Muscle layer of colon (tissue), 2 donors: ENCODE measurements around the gene FAM168A.

Experiments
- H3K27ac ChIP-seq: one replicate; pipeline ENCODE4 v1.7.0; 2013; ENCODE audit warnings: low read depth, mild to moderate bottlenecking, low read length, moderate library complexity
- H3K27me3 ChIP-seq, 2 donors: one replicate each; pipeline ENCODE4 v1.7.0; 2013; ENCODE audit warnings: low read length in 2 of 2, mild to moderate bottlenecking in 2 of 2; ENCODE audit not compliant: insufficient read depth in 2 of 2, control insufficient read depth in 1 of 2
- H3K36me3 ChIP-seq: one replicate; pipeline ENCODE4 v1.7.0; 2013; ENCODE audit warnings: mild to moderate bottlenecking, low read length; ENCODE audit not compliant: insufficient read depth
- H3K4me1 ChIP-seq: one replicate; pipeline ENCODE4 v1.7.0; 2013; ENCODE audit warnings: mild to moderate bottlenecking, low read length; ENCODE audit not compliant: insufficient read depth
- H3K4me3 ChIP-seq, 2 donors: one replicate each; pipeline ENCODE4 v1.7.0; 2013; ENCODE audit warnings: low read length in 2 of 2, low read depth in 1 of 2, mild to moderate bottlenecking in 1 of 2, moderate library complexity in 1 of 2
- H3K9ac ChIP-seq: one replicate; pipeline ENCODE4 v1.7.0; 2013; ENCODE audit warnings: low read length
- H3K9me3 ChIP-seq: one replicate; pipeline ENCODE4 v1.7.0; 2013; ENCODE audit warnings: mild to moderate bottlenecking, low read length
- donor health status: abdominal sarcoma.
- donor health status: Adenocarcinoma of cecum.

FAM168A gene

GRCh38 chr11:73383249-73384124 lies 214.4 kb downstream of the FAM168A start:
- Histone ChIP-seq H3K36me3 (no peaks in the 10 kb centered on the region), H3K27ac (peak overlapping the region; percentile 49), H3K4me3 (no peak overlapping the region), H3K4me1 (no peaks in the 10 kb centered on the region), H3K27me3 (no peaks in the 10 kb centered on the region), H3K9me3 (no peaks in the 10 kb centered on the region), H3K9ac (no peak overlapping the region)

GRCh38 chr11:73382747-73383146 lies 215.2 kb downstream of the FAM168A start:
- no peaks in the 10 kb centered on the region for H3K36me3 ChIP-seq
- no peaks in the 10 kb centered on the region for H3K27me3 ChIP-seq
- no peaks in the 10 kb centered on the region for H3K9me3 ChIP-seq
- H3K4me1 ChIP-seq = no peaks in the 10 kb centered on the region
- no peak overlapping the region for H3K27ac ChIP-seq
- no peak overlapping the region for H3K9ac ChIP-seq
- H3K4me3 ChIP-seq = no peak overlapping the region

GRCh38 chr11:73382183-73382582 lies 215.7 kb downstream of the FAM168A start:
- H3K4me1 ChIP-seq = peaks cover 2% of the 10 kb centered on the region
- H3K36me3 ChIP-seq = no peaks in the 10 kb centered on the region
- no peak overlapping the region for H3K4me3 ChIP-seq
- H3K27ac ChIP-seq = no peak overlapping the region
- H3K9ac ChIP-seq = no peak overlapping the region
- no peaks in the 10 kb centered on the region for H3K27me3 ChIP-seq
- no peaks in the 10 kb centered on the region for H3K9me3 ChIP-seq

GRCh38 chr11:73381589-73381988 lies 216.3 kb downstream of the FAM168A start:
- Histone ChIP-seq H3K36me3 (no peaks in the 10 kb centered on the region), H3K27ac (no peak overlapping the region), H3K4me3 (no peak overlapping the region), H3K9me3 (no peaks in the 10 kb centered on the region), H3K27me3 (no peaks in the 10 kb centered on the region), H3K4me1 (peaks cover 3% of the 10 kb centered on the region), H3K9ac (no peak overlapping the region)

- no peak overlapping the region for H3K27ac ChIP-seq
- H3K9ac ChIP-seq = no peak overlapping the region
- no peaks in the 10 kb centered on the region for H3K9me3 ChIP-seq
Observed at GRCh38 chr11:73380897-73381410, 217.0 kb downstream of the FAM168A start.

GRCh38 chr11:73380331-73380730 lies 217.6 kb downstream of the FAM168A start:
- Histone ChIP-seq H3K36me3 (no peaks in the 10 kb centered on the region), H3K9me3 (no peaks in the 10 kb centered on the region), H3K4me3 (no peak overlapping the region), H3K9ac (no peak overlapping the region), H3K27me3 (no peaks in the 10 kb centered on the region), H3K4me1 (peaks cover 7% of the 10 kb centered on the region), H3K27ac (no peak overlapping the region)

More at GRCh38 chr11:73380897-73381410, 217.0 kb downstream of the FAM168A start:
- H3K36me3 ChIP-seq = no peaks in the 10 kb centered on the region
- peaks cover 3% of the 10 kb centered on the region for H3K4me1 ChIP-seq
- no peaks in the 10 kb centered on the region for H3K27me3 ChIP-seq
- H3K4me3 ChIP-seq = no peak overlapping the region

- Histone ChIP-seq H3K27ac (no peak overlapping the region), H3K27me3 (no peaks in the 10 kb centered on the region), H3K4me3 (no peak overlapping the region), H3K36me3 (no peaks in the 10 kb centered on the region), H3K4me1 (peaks cover 7% of the 10 kb centered on the region), H3K9ac (no peak overlapping the region), H3K9me3 (no peaks in the 10 kb centered on the region)
Observed at GRCh38 chr11:73379189-73379880, 218.6 kb downstream of the FAM168A start.

GRCh38 chr11:73376803-73377629 lies 220.9 kb downstream of the FAM168A start:
- Histone ChIP-seq H3K27me3 (no peaks in the 10 kb centered on the region), H3K4me3 (peak overlapping the region; percentile 43 to 87), H3K27ac (peak overlapping the region; percentile 80), H3K9me3 (no peaks in the 10 kb centered on the region), H3K9ac (peak overlapping the region; percentile 53), H3K4me1 (peaks cover 7% of the 10 kb centered on the region), H3K36me3 (no peaks in the 10 kb centered on the region)

- no peaks in the 10 kb centered on the region for H3K36me3 ChIP-seq
- H3K27ac ChIP-seq = peak within 1 kb of the TSS; percentile 80
- H3K4me1 ChIP-seq = peaks cover 7% of the 10 kb centered on the region
- no peaks in the 10 kb centered on the region for H3K9me3 ChIP-seq
- H3K9ac ChIP-seq = peak within 1 kb of the TSS; percentile 53
- no peaks in the 10 kb centered on the region for H3K27me3 ChIP-seq
- H3K4me3 ChIP-seq = peak within 1 kb of the TSS; percentile 43 to 87
Observed at GRCh38 chr11:73376160-73376802, 221.6 kb downstream of the FAM168A start, which contains the start of gene RELT. Gene RELT, plus strand, starts transcription at chr11:73376399. Its CDS starts 12,738 bp downstream, at chr11:73389137.

- peak overlapping the region in 1 of 2 donors; percentile 87 for H3K4me3 ChIP-seq
- H3K9me3 ChIP-seq = no peaks in the 10 kb centered on the region
- H3K36me3 ChIP-seq = no peaks in the 10 kb centered on the region
- peak overlapping the region; percentile 20 for H3K9ac ChIP-seq
- peak overlapping the region; percentile 52 for H3K27ac ChIP-seq
- H3K4me1 ChIP-seq = peaks cover 7% of the 10 kb centered on the region
- no peaks in the 10 kb centered on the region for H3K27me3 ChIP-seq
Observed at GRCh38 chr11:73375830-73376159, 222.1 kb downstream of the FAM168A start.
